Neural cell (in vitro differentiated cells): ENCODE measurements around the gene MUL1.

Source experiments
- CTCF ChIP-seq: fragments of 450-650 bp; IDR thresholded peaks from 2 replicates; pipeline ENCODE4 v1.5.1; 2014; ENCODE audit warnings: antibody characterized with exemption, mild to moderate bottlenecking, moderate library complexity; ENCODE audit not compliant: poor library complexity, severe bottlenecking
- EP300 ChIP-seq: fragments of 450-650 bp; conservative IDR thresholded peaks from 2 replicates; pipeline ENCODE4 v1.6.1; 2014; ENCODE audit warnings: antibody characterized with exemption, mild to moderate bottlenecking, moderate library complexity; ENCODE audit not compliant: poor library complexity, severe bottlenecking
- EZH2 ChIP-seq: fragments of 200-600, 300-800 bp; shearing (Covaris generic), sonication (generic); IDR thresholded peaks from 2 replicates; pipeline ENCODE4 v1.6.1; 2014; ENCODE audit warnings: antibody characterized with exemption, low read length, borderline replicate concordance, mild to moderate bottlenecking; ENCODE audit not compliant: insufficient read depth, poor library complexity, severe bottlenecking
- MXI1 ChIP-seq: fragments of 450-650 bp; conservative IDR thresholded peaks from 2 replicates; pipeline ENCODE4 v1.6.1; 2014; ENCODE audit warnings: antibody characterized with exemption, mild to moderate bottlenecking; ENCODE audit not compliant: poor library complexity, severe bottlenecking
- POLR2AphosphoS5 ChIP-seq: IDR thresholded peaks from 2 replicates; pipeline ENCODE4 v1.6.1; 2012
- REST ChIP-seq: IDR thresholded peaks from 2 replicates; pipeline ENCODE4 v1.6.1; 2012; ENCODE audit warnings: borderline replicate concordance

GRCh38 chr1:20449735-20450311, 58.1 kb downstream of the MUL1 start:
- TF ChIP-seq CTCF (no peak), REST (no peak), EZH2 (no peak), MXI1 (no peak), EP300 (no peak), POLR2AphosphoS5 (no peak)
